ENCODE results near the gene TRIM36. TPM values are rescaled to one million over a fixed set of nuclear protein-coding genes. Genes with fewer than 3 reads are reported as not detected.

TRIM36 gene
- total RNA-seq, 1 experiment from 2014 or later: 20.0 TPM

- TF ChIP-seq IRF1 (CRISPR knock-in tag; IDR thresholded peaks at IDR 0.05) (no peak), IRF2 (CRISPR knock-in tag; IDR thresholded peaks at IDR 0.05; ENCODE audit: borderline replicate concordance, low read depth) (no peak), HMGXB4 (CRISPR knock-in tag; IDR thresholded peaks at IDR 0.05) (no peak), TP53 (CRISPR knock-in tag; IDR thresholded peaks at IDR 0.05) (no peak), SMAD3 (CRISPR knock-in tag; IDR thresholded peaks at IDR 0.05; ENCODE audit: borderline replicate concordance) (no peak), SOX15 (CRISPR knock-in tag; IDR thresholded peaks at IDR 0.05) (no peak), ATF2 (CRISPR knock-in tag; IDR thresholded peaks at IDR 0.05; ENCODE audit: borderline replicate concordance, low read depth) (no peak), ZNF416 (CRISPR knock-in tag; IDR thresholded peaks at IDR 0.05) (no peak), ZNF532 (CRISPR knock-in tag; IDR thresholded peaks at IDR 0.05; ENCODE audit: borderline replicate concordance) (no peak), ATF1 (CRISPR knock-in tag; IDR thresholded peaks at IDR 0.05) (no peak), ESRRA (CRISPR knock-in tag; IDR thresholded peaks at IDR 0.05; ENCODE audit: borderline replicate concordance) (no peak), PREB (CRISPR knock-in tag; IDR thresholded peaks at IDR 0.05; ENCODE audit: borderline replicate concordance) (no peak), ZNF512 (CRISPR knock-in tag; IDR thresholded peaks at IDR 0.05; ENCODE audit: borderline replicate concordance) (no peak), E2F1 (CRISPR knock-in tag; IDR thresholded peaks at IDR 0.05) (no peak), NR3C1 (CRISPR knock-in tag; conservative IDR thresholded peaks at IDR 0.05; ENCODE audit: low read depth) (no peak)
Measured at GRCh38 chr5:115147052-115147451, 22.7 kb downstream of the TRIM36 start (continued).
